PC-9 (cell line): ENCODE data around the gene TMEM240. TPM values are rescaled to one million over a fixed set of nuclear protein-coding genes. Genes with fewer than 3 reads are reported as not detected.

Experiments used
- Bru-seq: library from RNA; stranded (reverse); fragments of 400-500 nt; gene quantifications from one replicate; lab custom pipeline; 2021; lab: Mats Ljungman, UMichigan
- BruChase-seq, 2 experiments: library from RNA; stranded (reverse); fragments of 400-500 nt; gene quantifications; one replicate each; lab custom pipeline; 2021; lab: Mats Ljungman, UMichigan
- BruUV-seq: library from RNA; stranded (reverse); fragments of 400-500 nt; replicated peaks from 2 replicates; lab custom pipeline; 2021; lab: Mats Ljungman, UMichigan
- CTCF ChIA-PET: fragments of 300-600 bp; sonication (Branson Sonifier 250); formaldehyde crosslinking; loops from one replicate; lab custom pipeline; 2022; ENCODE audit warnings: antibody characterized with exemption; lab: Charles Lee
- POLR2A ChIA-PET: fragments of 300-600 bp; sonication (Branson Sonifier 250); formaldehyde crosslinking; loops from one replicate; lab custom pipeline; 2022; ENCODE audit warnings: antibody characterized with exemption; ENCODE audit not compliant: unreplicated experiment; lab: Charles Lee
- DNase-seq, 2 experiments: peaks; one replicate each; pipeline versions ENCODE4 v3.0.0 to v3.0.0-alpha.2; 2015 to 2022; ENCODE audit warnings: mixed read lengths in 1 of 2
- H2AFZ ChIP-seq: fragments of 200-600 bp; sonication (generic); 2 replicates; pipeline ENCODE4 v1.8.1; 2017; ENCODE audit warnings: antibody characterized with exemption
- H3F3A ChIP-seq: fragments of 200-600 bp; sonication (generic); 2 replicates; pipeline ENCODE4 v1.8.1; 2017; ENCODE audit warnings: antibody characterized with exemption, mild to moderate bottlenecking, low read depth; ENCODE audit not compliant: insufficient read depth
- H3K27ac ChIP-seq: fragments of 200-600 bp; sonication (generic); 2 replicates; pipeline ENCODE4 v1.6.1; 2016; ENCODE audit warnings: mixed run types
- H3K27me3 ChIP-seq: fragments of 200-600 bp; sonication (generic); 2 replicates; pipeline ENCODE4 v1.6.1; 2016; ENCODE audit warnings: low read depth, mixed run types; ENCODE audit not compliant: insufficient read depth
- H3K36me3 ChIP-seq: fragments of 200-600 bp; sonication (generic); 2 replicates; pipeline ENCODE4 v1.6.1; 2016; ENCODE audit warnings: low read depth, mixed run types
- H3K4me1 ChIP-seq: fragments of 200-600 bp; sonication (generic); replicated peaks from 2 replicates; pipeline ENCODE4 v1.6.1; 2016; ENCODE audit warnings: mixed run types; ENCODE audit not compliant: insufficient read depth
- H3K4me2 ChIP-seq: fragments of 200-600 bp; sonication (generic); 2 replicates; pipeline ENCODE4 v1.6.1; 2017; ENCODE audit warnings: mixed run types
- H3K4me3 ChIP-seq: fragments of 200-600 bp; sonication (generic); 2 replicates; pipeline ENCODE4 v1.6.1; 2016; ENCODE audit warnings: mixed run types
- H3K79me2 ChIP-seq: fragments of 200-600 bp; sonication (generic); 2 replicates; pipeline ENCODE4 v1.6.1; 2017; ENCODE audit warnings: low read depth, mixed run types
- H3K9me2 ChIP-seq: fragments of 200-600 bp; sonication (generic); 2 replicates; pipeline ENCODE4 v1.8.1; 2017; ENCODE audit warnings: mild to moderate bottlenecking; ENCODE audit not compliant: insufficient read depth
- H3K9me3 ChIP-seq: fragments of 200-600 bp; sonication (generic); 2 replicates; pipeline ENCODE4 v1.8.1; 2016; ENCODE audit warnings: low read depth; ENCODE audit not compliant: insufficient read depth
- H4K20me1 ChIP-seq: fragments of 200-600 bp; sonication (generic); 2 replicates; pipeline ENCODE4 v1.8.1; 2017; ENCODE audit not compliant: insufficient read depth
- EZH2 ChIP-seq: fragments of 200-600 bp; sonication (generic); IDR thresholded peaks from 2 replicates; pipeline ENCODE4 v1.8.0; 2017; ENCODE audit warnings: antibody characterized with exemption, low read depth
- intact Hi-C: fragments of 100-400 bp; cut with micrococcal nuclease; formaldehyde crosslinking; loops from one replicate; pipeline ENCODE4 v1.10.0; 2022; ENCODE audit not compliant: unreplicated experiment
- long read RNA-seq: library from polyadenylated mRNA; stranded (forward); transcript quantifications from one replicate; pipeline ENCODE4 v2.0.0, GENCODE V29; 2022
- total RNA-seq: library from RNA; stranded (reverse); gene quantifications from 2 replicates; pipeline ENCODE4 v1.2.3, GENCODE V29; 2021
- TF ChIP-seq, protein P1 (sequence below): fragments of 200-600 bp; sonication (generic); conservative IDR thresholded peaks from 2 replicates; pipeline ENCODE4 v1.6.1; 2017; ENCODE audit warnings: mixed run types, antibody characterized with exemption, mild to moderate bottlenecking, moderate library complexity

The TMEM240 gene
- total RNA-seq (4.4 and 8.3 TPM in 2 replicates), Bru-seq, nascent RNA (percentile 34 among the genes with signal in this experiment), BruChase-seq, experiment 1, labeled RNA remaining after a 2-hour chase (percentile 54 among the genes with signal in this experiment), BruChase-seq, experiment 2, labeled RNA remaining after a 6-hour chase (percentile 51 among the genes with signal in this experiment)
- long read RNA-seq, partial matches to known transcripts: 0 of 2 reads
- long read RNA-seq, other reads (novel, unspliced or antisense): 2 of 2 reads

DNA sequence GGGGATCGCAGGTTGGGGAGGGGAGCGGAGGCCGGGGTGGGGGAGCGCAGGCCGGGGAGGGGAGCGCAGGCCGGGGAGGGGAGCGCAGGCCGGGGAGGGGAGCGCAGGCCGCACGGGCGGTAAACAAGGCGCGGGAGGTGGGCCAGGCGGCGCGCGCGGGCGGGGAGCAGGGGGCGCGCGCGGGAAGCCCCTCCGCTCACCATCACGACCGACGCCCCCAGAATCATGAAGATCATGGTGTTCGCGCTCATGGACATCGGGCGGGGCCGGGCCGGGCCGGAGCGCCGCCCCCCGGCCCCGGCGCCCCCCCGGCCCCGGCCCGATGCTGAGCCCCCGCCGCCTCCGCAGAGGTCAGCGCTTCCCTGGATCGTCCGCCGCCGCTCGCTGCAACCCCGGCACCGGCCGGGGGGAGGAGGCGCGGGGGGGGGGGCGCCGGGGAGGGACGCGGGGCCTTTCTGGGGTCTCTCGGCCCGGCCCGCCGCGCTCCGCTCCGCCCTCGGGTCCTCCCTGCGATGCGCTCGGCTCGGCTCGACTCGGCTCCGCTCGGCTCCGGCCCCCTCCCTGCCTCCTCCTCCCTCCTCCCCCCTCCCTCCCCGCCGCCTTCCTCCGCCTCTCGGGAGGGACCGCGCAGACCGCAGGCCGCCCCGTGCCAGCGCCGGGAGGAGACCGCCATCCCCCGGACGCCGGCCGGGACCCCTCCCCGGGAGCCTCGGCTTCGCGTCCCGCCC, at the start of gene TMEM240:
TSS of gene TMEM240 (minus strand) at position 535 of the 728 bp plus-strand sequence. CDS start at position 257, 278 bp downstream.
- Histone ChIP-seq H3K79me2 (no peaks in the 10 kb centered on the region), H3F3A (peaks cover 33% of the 10 kb centered on the region), H3K4me2 (no peak within 1 kb of the TSS), H4K20me1 (peaks cover 20% of the 10 kb centered on the region; the same call in 1 of the 2 replicates), H3K36me3 (0 out of 2 replicates have a peak, but pooled peaks cover 3% of the 10 kb centered on the region), H3K27ac (no peak within 1 kb of the TSS), H3K9me3 (no peaks in the 10 kb centered on the region), H2AFZ (no peak within 1 kb of the TSS), H3K4me3 (no peak within 1 kb of the TSS), H3K9me2 (no peaks in the 10 kb centered on the region), H3K27me3 (no peaks in the 10 kb centered on the region), H3K4me1 (no peaks in the 10 kb centered on the region)
- CTCF ChIA-PET: no interaction called here
- no peak for DNase-seq
- no TSS peak for BruUV-seq
- intact Hi-C loops: no loop called here
- POLR2A ChIA-PET: no interaction called here
- TF ChIP-seq EZH2: no peak
- TF ChIP-seq, protein P1, sequence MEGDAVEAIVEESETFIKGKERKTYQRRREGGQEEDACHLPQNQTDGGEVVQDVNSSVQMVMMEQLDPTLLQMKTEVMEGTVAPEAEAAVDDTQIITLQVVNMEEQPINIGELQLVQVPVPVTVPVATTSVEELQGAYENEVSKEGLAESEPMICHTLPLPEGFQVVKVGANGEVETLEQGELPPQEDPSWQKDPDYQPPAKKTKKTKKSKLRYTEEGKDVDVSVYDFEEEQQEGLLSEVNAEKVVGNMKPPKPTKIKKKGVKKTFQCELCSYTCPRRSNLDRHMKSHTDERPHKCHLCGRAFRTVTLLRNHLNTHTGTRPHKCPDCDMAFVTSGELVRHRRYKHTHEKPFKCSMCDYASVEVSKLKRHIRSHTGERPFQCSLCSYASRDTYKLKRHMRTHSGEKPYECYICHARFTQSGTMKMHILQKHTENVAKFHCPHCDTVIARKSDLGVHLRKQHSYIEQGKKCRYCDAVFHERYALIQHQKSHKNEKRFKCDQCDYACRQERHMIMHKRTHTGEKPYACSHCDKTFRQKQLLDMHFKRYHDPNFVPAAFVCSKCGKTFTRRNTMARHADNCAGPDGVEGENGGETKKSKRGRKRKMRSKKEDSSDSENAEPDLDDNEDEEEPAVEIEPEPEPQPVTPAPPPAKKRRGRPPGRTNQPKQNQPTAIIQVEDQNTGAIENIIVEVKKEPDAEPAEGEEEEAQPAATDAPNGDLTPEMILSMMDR: no peak

DNA sequence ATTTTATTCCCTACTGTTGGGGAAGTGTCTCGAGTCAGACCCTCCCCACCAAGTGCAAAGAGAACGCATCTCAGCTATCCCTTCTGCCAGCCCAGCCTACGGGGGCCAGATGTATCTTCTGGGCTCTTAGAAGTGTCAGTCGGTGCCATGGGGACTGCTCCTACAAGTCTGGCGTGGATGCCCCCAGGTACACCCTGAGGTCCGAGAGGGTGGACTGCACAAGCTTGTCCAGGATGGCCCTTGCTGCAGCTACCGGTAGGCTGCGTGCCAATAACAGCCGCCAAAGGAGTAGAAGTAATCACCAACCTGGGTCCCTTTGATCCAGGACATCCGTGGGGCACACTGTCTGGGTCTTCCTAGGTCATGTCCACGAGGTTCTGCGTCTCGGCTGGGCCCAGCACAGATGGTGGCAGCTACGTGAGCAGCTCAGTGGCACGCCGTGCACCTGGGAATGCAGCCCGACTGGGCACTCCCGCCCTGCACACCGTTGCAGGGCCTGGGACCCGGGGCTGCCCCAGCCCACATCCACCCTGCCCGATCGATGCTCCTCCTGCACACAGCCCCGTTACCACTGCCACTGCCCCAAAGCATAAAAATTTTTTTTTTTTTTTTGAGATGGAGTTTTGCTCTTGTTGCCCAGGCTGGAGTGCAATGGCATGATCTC, 43.1 kb upstream of the TMEM240 start:
- intact Hi-C loops: no loop called here
- TF ChIP-seq, protein P1: no peak
- no peak for TF ChIP-seq EZH2
- Histone ChIP-seq H3K9me2 (no peaks in the 10 kb centered on the region), H4K20me1 (no peaks in the 10 kb centered on the region), H3K27me3 (peaks cover 76% of the 10 kb centered on the region), H3K9me3 (no peaks in the 10 kb centered on the region), H3K4me1 (no peaks in the 10 kb centered on the region), H3K79me2 (no peaks in the 10 kb centered on the region), H2AFZ (no peak overlapping the region), H3K4me3 (no peak overlapping the region), H3K27ac (no peak overlapping the region), H3F3A (peaks cover 3% of the 10 kb centered on the region; the same call in 1 of the 2 replicates), H3K4me2 (no peak overlapping the region), H3K36me3 (no peaks in the 10 kb centered on the region)
- ChIA-PET POLR2A (no interaction called here), CTCF (no interaction called here)
- DNase-seq: no peak
- BruUV-seq: no TSS peak

DNA sequence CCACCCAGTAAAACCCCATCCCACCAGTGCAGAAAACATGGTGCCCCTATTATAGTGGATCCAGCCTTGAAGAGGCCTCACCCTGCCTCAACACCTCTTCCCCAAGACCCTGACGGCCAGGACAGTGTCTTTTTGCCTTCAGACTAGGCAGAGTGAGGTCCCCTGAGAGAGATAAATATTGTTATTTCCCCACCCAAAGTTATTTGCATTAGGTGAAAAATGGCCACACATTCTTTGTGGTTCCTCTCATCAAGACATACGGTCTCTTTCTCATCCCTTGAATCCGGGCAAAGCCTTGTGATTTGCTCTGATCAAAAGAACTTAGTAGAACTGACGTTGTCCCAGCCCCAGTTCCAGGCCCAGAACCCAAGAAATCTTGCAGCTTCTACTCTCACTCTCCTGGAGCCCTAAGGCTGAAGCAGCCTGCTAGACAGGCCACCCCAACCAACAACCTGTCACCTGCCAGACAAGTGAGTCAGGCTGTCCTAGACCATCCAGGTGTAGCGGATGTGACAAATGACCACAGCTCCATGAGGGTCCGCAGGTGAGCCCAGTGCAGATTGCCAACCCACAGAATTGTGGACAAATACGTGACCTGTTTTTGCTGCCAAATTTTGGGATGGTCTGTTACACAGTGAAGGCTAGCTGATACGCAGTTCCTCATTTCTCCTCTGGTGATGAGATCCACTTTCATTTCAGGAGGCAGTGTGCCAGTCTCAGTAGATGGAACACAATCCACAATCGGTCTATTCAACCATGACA, 42.3 kb upstream of the TMEM240 start:
- no peak overlapping the region for H3K4me2 ChIP-seq
- H3K9me2 ChIP-seq: no peaks in the 10 kb centered on the region
- BruUV-seq: no TSS peak
- no peaks in the 10 kb centered on the region for H3K4me1 ChIP-seq
- no peaks in the 10 kb centered on the region for H3K9me3 ChIP-seq
- no peak for DNase-seq
- no peak overlapping the region for H3K4me3 ChIP-seq
- peaks cover 3% of the 10 kb centered on the region; the same call in 1 of the 2 replicates for H3F3A ChIP-seq
- H3K27ac ChIP-seq: no peak overlapping the region
- ChIA-PET POLR2A (no interaction called here), CTCF (no interaction called here)
- TF ChIP-seq, protein P1: no peak
- intact Hi-C loops: no loop called here
- H3K79me2 ChIP-seq: no peaks in the 10 kb centered on the region
- no peaks in the 10 kb centered on the region for H4K20me1 ChIP-seq
- no peaks in the 10 kb centered on the region for H3K36me3 ChIP-seq
- peaks cover 82% of the 10 kb centered on the region for H3K27me3 ChIP-seq
- H2AFZ ChIP-seq: no peak overlapping the region
